GM23338 (cell line): Measurements from ENCODE around the gene CH25H. TPM values are rescaled to one million over a fixed set of nuclear protein-coding genes. Genes with fewer than 3 reads are reported as not detected.

ENCODE experiments used
- ATAC-seq: fragments of 200-7000 bp; cut with Tn5 transposase; 3 replicates; pipeline ENCODE4 v1.9.1; 2020
- DNase-seq: peaks from one replicate; pipeline ENCODE4 v3.0.0-alpha.2; 2015; ENCODE audit warnings: low spot score
- H2AFZ ChIP-seq: fragments of 200-600 bp; sonication (generic); 2 replicates; pipeline ENCODE4 v1.8.0; 2016; ENCODE audit warnings: antibody characterized with exemption, mild to moderate bottlenecking, moderate library complexity
- H3F3A ChIP-seq: fragments of 200-600 bp; sonication (generic); replicated peaks from 2 replicates; pipeline ENCODE4 v1.8.0; 2017; ENCODE audit warnings: antibody characterized with exemption, mixed run types, low read depth
- H3K27ac ChIP-seq: fragments of 200-600 bp; sonication (generic); 2 replicates; pipeline ENCODE4 v1.6.1; 2016; ENCODE audit warnings: low read depth
- H3K27me3 ChIP-seq: fragments of 200-600 bp; sonication (generic); 2 replicates; pipeline ENCODE4 v1.8.0; 2016; ENCODE audit warnings: mild to moderate bottlenecking, mixed run types, moderate library complexity; ENCODE audit not compliant: insufficient read depth
- H3K36me3 ChIP-seq: fragments of 200-600 bp; sonication (generic); 2 replicates; pipeline ENCODE4 v1.8.0; 2016; ENCODE audit warnings: mild to moderate bottlenecking; ENCODE audit not compliant: insufficient read depth
- H3K4me1 ChIP-seq: fragments of 200-600 bp; sonication (generic); 2 replicates; pipeline ENCODE4 v1.8.0; 2016; ENCODE audit warnings: mild to moderate bottlenecking, moderate library complexity; ENCODE audit not compliant: insufficient read depth
- H3K4me2 ChIP-seq: fragments of 200-600 bp; sonication (generic); 2 replicates; pipeline ENCODE4 v1.7.1; 2017; ENCODE audit warnings: mixed run types
- H3K4me3 ChIP-seq: fragments of 200-600 bp; sonication (generic); 2 replicates; pipeline ENCODE4 v1.6.1; 2016; ENCODE audit warnings: mixed run types
- H3K79me2 ChIP-seq: fragments of 200-600 bp; sonication (generic); replicated peaks from 2 replicates; pipeline ENCODE4 v1.8.0; 2017; ENCODE audit warnings: mild to moderate bottlenecking; ENCODE audit not compliant: insufficient read depth
- H3K9me2 ChIP-seq: fragments of 200-600 bp; sonication (generic); 2 replicates; pipeline ENCODE4 v1.8.0; 2017; ENCODE audit not compliant: insufficient read depth
- H4K20me1 ChIP-seq: fragments of 200-600 bp; sonication (generic); replicated peaks from 2 replicates; pipeline ENCODE4 v1.8.0; 2017; ENCODE audit warnings: mild to moderate bottlenecking; ENCODE audit not compliant: insufficient read depth
- H3K27ac Mint-ChIP-seq: 2 replicates; pipeline ENCODE4 v1.8.0; 2020; ENCODE audit warnings: inconsistent platforms, mild to moderate bottlenecking, moderate library complexity, mixed read lengths
- H3K27me3 Mint-ChIP-seq: 3 replicates; pipeline ENCODE4 v1.8.0; 2022; ENCODE audit warnings: low read depth, mild to moderate bottlenecking, moderate library complexity, mixed read lengths, inconsistent platforms; ENCODE audit not compliant: insufficient read depth, poor library complexity
- H3K36me3 Mint-ChIP-seq: 3 replicates; pipeline ENCODE4 v1.8.0; 2021; ENCODE audit warnings: low read depth, mild to moderate bottlenecking, inconsistent platforms, moderate library complexity, mixed read lengths
- H3K4me1 Mint-ChIP-seq: 3 replicates; pipeline ENCODE4 v1.8.0; 2020; ENCODE audit warnings: mild to moderate bottlenecking, inconsistent platforms, mixed read lengths
- H3K4me3 Mint-ChIP-seq: 3 replicates; pipeline ENCODE4 v1.8.0; 2021; ENCODE audit warnings: moderate library complexity, mild to moderate bottlenecking, inconsistent platforms, mixed read lengths
- H3K9me3 Mint-ChIP-seq: 3 replicates; pipeline ENCODE4 v1.8.0; 2020; ENCODE audit warnings: moderate library complexity, mild to moderate bottlenecking, inconsistent platforms, mixed read lengths
- CREB1 ChIP-seq: fragments of 250-450 bp; sonication (Bioruptor Pico); IDR thresholded peaks from 2 replicates; pipeline ENCODE4 v1.5.0; 2020; ENCODE audit warnings: low read depth, mild to moderate bottlenecking, moderate library complexity
- CTCF ChIP-seq, 2 experiments: fragments of 200-600 bp in 1 of 2; sonication (generic) in 1 of 2; conservative IDR thresholded peaks; 2 replicates each; pipeline versions ENCODE4 v1.5.1 to v1.6.1; 2016 to 2017; ENCODE audit warnings: antibody characterized with exemption in 2 of 2, low read depth in 2 of 2, mild to moderate bottlenecking in 2 of 2, moderate library complexity in 1 of 2
- EZH2 ChIP-seq: fragments of 200-600 bp; sonication (generic); IDR thresholded peaks from one replicate; pipeline ENCODE4 v1.8.0; 2017; ENCODE audit warnings: antibody characterized with exemption, mild to moderate bottlenecking, low read depth; ENCODE audit not compliant: unreplicated experiment
- EZH2phosphoT487 ChIP-seq: fragments of 200-600 bp; sonication (generic); IDR thresholded peaks from one replicate; pipeline ENCODE4 v1.8.1; 2018; ENCODE audit warnings: antibody characterized with exemption; ENCODE audit not compliant: unreplicated experiment
- JUNB ChIP-seq: IDR thresholded peaks from one replicate; pipeline ENCODE4 v1.6.1; 2016; ENCODE audit warnings: antibody characterized with exemption; ENCODE audit not compliant: unreplicated experiment
- NANOG ChIP-seq: IDR thresholded peaks from 2 replicates; pipeline ENCODE4 v1.6.1; 2016; ENCODE audit warnings: antibody characterized with exemption, borderline replicate concordance
- POLR2AphosphoS5 ChIP-seq: IDR thresholded peaks from 2 replicates; pipeline ENCODE4 v1.6.1; 2016; ENCODE audit warnings: antibody characterized with exemption, low read depth
- REST ChIP-seq: IDR thresholded peaks from one replicate; pipeline ENCODE4 v1.6.1; 2018; ENCODE audit warnings: antibody characterized with exemption; ENCODE audit not compliant: unreplicated experiment
- STAT1 ChIP-seq: IDR thresholded peaks from one replicate; pipeline ENCODE4 v1.6.1; 2016; ENCODE audit warnings: antibody characterized with exemption; ENCODE audit not compliant: unreplicated experiment
- ZNF114 ChIP-seq: fragments of 250-450 bp; sonication (Bioruptor Pico); IDR thresholded peaks from 2 replicates; pipeline ENCODE4 v1.5.0; 2020; ENCODE audit warnings: mild to moderate bottlenecking, moderate library complexity
- ZNF331 ChIP-seq: fragments of 250-450 bp; sonication (Bioruptor Pico); IDR thresholded peaks from 2 replicates; pipeline ENCODE4 v1.5.0; 2020; ENCODE audit warnings: low read depth, mild to moderate bottlenecking, moderate library complexity
- polyA plus RNA-seq: library from polyadenylated mRNA; unstranded; fragments of >200 nt; fragmentation: Nextera tagmentation; extraction: Ambion mirVana; gene quantifications from 2 replicates; pipeline ENCODE4 v1.2.1, GENCODE V29; 2016
- total RNA-seq: library from RNA; depleted of rRNA; stranded (reverse); fragments of >200 nt; shearing (Covaris generic); gene quantifications from 2 replicates; pipeline ENCODE4 v1.2.3, GENCODE V29; 2014
- TF ChIP-seq, protein P1 (sequence below): fragments of 250-450 bp; sonication (Bioruptor Pico); IDR thresholded peaks from 2 replicates; pipeline ENCODE4 v1.5.0; 2020; ENCODE audit warnings: mild to moderate bottlenecking, moderate library complexity
- TF ChIP-seq, protein P2 (sequence below): IDR thresholded peaks from 2 replicates; pipeline ENCODE4 v1.6.1; 2016; ENCODE audit warnings: antibody characterized with exemption

CH25H gene
- total and polyA plus RNA-seq, 2 experiments from 2014 or later = 1.3 to 1.7 TPM

- peaks cover 17% of the 10 kb centered on the region for H3K9me3 Mint-ChIP-seq
- H3K27ac Mint-ChIP-seq = no peak overlapping the region
- H4K20me1 ChIP-seq = no peaks in the 10 kb centered on the region
- DNase-seq (no peak), ATAC-seq (no peak)
- no peaks in the 10 kb centered on the region for H3K9me2 ChIP-seq
- no peak overlapping the region for H3K27ac ChIP-seq
- TF ChIP-seq CTCF (conservative IDR thresholded peaks at IDR 0.05; ENCODE audit: low read depth in 2 of 2) = no peak
- TF ChIP-seq ZNF114 (CRISPR knock-in tag) = no peak
- no peak for TF ChIP-seq JUNB
- no peak for TF ChIP-seq STAT1
- TF ChIP-seq, protein P1, sequence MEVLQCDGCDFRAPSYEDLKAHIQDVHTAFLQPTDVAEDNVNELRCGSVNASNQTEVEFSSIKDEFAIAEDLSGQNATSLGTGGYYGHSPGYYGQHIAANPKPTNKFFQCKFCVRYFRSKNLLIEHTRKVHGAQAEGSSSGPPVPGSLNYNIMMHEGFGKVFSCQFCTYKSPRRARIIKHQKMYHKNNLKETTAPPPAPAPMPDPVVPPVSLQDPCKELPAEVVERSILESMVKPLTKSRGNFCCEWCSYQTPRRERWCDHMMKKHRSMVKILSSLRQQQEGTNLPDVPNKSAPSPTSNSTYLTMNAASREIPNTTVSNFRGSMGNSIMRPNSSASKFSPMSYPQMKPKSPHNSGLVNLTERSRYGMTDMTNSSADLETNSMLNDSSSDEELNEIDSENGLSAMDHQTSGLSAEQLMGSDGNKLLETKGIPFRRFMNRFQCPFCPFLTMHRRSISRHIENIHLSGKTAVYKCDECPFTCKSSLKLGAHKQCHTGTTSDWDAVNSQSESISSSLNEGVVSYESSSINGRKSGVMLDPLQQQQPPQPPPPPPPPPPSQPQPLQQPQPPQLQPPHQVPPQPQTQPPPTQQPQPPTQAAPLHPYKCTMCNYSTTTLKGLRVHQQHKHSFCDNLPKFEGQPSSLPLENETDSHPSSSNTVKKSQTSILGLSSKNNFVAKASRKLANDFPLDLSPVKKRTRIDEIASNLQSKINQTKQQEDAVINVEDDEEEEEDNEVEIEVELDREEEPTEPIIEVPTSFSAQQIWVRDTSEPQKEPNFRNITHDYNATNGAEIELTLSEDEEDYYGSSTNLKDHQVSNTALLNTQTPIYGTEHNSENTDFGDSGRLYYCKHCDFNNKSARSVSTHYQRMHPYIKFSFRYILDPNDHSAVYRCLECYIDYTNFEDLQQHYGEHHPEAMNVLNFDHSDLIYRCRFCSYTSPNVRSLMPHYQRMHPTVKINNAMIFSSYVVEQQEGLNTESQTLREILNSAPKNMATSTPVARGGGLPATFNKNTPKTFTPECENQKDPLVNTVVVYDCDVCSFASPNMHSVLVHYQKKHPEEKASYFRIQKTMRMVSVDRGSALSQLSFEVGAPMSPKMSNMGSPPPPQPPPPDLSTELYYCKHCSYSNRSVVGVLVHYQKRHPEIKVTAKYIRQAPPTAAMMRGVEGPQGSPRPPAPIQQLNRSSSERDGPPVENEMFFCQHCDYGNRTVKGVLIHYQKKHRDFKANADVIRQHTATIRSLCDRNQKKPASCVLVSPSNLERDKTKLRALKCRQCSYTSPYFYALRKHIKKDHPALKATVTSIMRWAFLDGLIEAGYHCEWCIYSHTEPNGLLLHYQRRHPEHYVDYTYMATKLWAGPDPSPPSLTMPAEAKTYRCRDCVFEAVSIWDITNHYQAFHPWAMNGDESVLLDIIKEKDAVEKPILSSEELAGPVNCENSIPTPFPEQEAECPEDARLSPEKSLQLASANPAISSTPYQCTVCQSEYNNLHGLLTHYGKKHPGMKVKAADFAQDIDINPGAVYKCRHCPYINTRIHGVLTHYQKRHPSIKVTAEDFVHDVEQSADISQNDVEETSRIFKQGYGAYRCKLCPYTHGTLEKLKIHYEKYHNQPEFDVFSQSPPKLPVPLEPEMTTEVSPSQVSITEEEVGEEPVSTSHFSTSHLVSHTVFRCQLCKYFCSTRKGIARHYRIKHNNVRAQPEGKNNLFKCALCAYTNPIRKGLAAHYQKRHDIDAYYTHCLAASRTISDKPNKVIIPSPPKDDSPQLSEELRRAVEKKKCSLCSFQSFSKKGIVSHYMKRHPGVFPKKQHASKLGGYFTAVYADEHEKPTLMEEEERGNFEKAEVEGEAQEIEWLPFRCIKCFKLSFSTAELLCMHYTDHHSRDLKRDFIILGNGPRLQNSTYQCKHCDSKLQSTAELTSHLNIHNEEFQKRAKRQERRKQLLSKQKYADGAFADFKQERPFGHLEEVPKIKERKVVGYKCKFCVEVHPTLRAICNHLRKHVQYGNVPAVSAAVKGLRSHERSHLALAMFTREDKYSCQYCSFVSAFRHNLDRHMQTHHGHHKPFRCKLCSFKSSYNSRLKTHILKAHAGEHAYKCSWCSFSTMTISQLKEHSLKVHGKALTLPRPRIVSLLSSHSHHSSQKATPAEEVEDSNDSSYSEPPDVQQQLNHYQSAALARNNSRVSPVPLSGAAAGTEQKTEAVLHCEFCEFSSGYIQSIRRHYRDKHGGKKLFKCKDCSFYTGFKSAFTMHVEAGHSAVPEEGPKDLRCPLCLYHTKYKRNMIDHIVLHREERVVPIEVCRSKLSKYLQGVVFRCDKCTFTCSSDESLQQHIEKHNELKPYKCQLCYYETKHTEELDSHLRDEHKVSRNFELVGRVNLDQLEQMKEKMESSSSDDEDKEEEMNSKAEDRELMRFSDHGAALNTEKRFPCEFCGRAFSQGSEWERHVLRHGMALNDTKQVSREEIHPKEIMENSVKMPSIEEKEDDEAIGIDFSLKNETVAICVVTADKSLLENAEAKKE (CRISPR knock-in tag) = no peak
- TF ChIP-seq NANOG = no peak
- no peak for TF ChIP-seq EZH2
- no peak for TF ChIP-seq CREB1
- TF ChIP-seq REST = no peak
- no peak for TF ChIP-seq ZNF331 (CRISPR knock-in tag)
- TF ChIP-seq POLR2AphosphoS5 = no peak
- TF ChIP-seq, protein P2, sequence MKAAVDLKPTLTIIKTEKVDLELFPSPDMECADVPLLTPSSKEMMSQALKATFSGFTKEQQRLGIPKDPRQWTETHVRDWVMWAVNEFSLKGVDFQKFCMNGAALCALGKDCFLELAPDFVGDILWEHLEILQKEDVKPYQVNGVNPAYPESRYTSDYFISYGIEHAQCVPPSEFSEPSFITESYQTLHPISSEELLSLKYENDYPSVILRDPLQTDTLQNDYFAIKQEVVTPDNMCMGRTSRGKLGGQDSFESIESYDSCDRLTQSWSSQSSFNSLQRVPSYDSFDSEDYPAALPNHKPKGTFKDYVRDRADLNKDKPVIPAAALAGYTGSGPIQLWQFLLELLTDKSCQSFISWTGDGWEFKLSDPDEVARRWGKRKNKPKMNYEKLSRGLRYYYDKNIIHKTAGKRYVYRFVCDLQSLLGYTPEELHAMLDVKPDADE = no peak
- TF ChIP-seq EZH2phosphoT487 = no peak
- no peaks in the 10 kb centered on the region; the same call in 1 of the 2 replicates for H3K4me1 ChIP-seq
- H3K36me3 Mint-ChIP-seq = peaks cover 42% of the 10 kb centered on the region
- peaks cover 34% of the 10 kb centered on the region for H3K36me3 ChIP-seq
- H3K27me3 ChIP-seq = no peaks in the 10 kb centered on the region
- peaks cover 3% of the 10 kb centered on the region for H3K27me3 Mint-ChIP-seq
- no peaks in the 10 kb centered on the region for H3F3A ChIP-seq
- H3K4me2 ChIP-seq = no peak overlapping the region
- H3K4me3 Mint-ChIP-seq = no peak overlapping the region
- H3K4me1 Mint-ChIP-seq = peaks cover 20% of the 10 kb centered on the region; the same call in 2 of the 3 replicates
- no peak overlapping the region for H2AFZ ChIP-seq
- H3K79me2 ChIP-seq = no peaks in the 10 kb centered on the region
- H3K4me3 ChIP-seq = no peak overlapping the region
These were observed 19.8 kb upstream of the CH25H start for GRCh38 chr10:89226891-89227290.
